GM12872 (cell line): Measurements from ENCODE around the gene SPECC1L.

Source experiments
- CTCF ChIP-seq: IDR thresholded peaks from 3 replicates; pipeline ENCODE4 v1.5.1; 2011; ENCODE audit warnings: low read depth, mild to moderate bottlenecking, low read length, moderate library complexity; ENCODE audit not compliant: insufficient read depth

Gene SPECC1L

DNA sequence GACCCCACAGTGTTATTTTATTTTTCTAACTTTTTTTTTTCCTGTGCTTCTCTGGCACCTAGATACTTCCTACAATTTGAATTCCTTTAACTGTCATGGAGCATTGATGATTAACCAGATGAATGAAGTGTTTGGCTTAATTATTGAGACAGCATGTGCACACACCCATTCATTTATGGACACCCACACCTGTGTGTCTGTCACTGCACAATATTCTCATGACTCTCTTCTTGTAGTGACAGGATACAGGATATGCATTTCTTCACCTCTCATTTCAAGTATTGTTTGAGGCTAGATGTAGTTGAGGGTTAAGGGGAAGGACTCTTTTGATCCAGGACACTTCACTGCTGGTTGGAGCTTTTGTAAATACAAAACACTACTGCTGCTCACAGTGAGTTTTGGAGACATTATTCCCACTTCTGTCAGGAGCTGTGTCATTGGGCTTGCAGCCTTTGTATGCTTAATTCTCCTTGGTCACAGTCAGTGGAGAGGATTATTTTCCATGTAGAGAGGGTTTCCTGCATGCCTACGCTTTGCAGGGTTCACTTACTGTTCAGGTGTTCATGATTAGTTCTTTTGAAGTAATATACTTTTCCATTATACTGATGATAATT is 33.5 kb downstream of the SPECC1L start:
- no peak for TF ChIP-seq CTCF

DNA sequence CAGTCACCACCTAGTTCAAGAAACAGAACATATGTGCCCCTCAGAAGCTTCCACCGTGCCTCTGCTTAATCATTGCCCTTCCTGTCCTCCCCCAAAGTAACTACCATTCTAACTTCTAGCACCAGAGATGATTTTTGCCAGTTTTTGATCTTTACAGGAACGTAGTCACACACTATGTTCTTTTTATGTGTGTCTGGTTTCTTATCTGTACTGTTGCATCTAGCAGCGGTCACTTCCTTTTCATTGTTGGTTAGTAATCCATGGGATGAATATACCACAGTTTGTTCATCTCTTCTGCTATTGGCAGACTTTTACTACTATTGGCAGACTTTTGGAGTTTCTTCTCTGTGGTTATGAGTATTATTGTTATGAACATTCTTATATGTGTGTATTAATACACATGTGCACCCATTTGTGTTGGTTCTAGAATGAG is 34.6 kb downstream of the SPECC1L start:
- no peak for TF ChIP-seq CTCF

DNA sequence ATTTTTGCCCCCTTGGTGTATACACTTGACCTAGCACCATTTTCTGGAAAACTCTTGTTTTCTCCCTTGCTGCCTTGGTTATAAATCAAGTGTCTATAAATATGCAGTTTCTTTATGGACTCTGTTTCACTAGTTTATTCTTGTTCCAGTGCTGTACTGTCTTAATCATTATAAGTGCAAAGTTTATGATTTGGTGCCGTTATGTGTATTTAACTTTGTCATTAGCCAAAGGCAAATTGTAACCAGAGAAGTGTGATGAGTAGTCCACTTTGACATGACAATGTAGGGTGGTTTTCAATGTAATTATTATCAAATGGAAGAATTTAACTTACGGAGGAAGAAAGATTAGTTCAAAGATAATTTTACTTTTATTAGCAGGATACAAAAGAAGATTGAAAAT is 40.3 kb downstream of the SPECC1L start:
- TF ChIP-seq CTCF: no peak

- TF ChIP-seq CTCF: no peak
Observed at GRCh38 chr22:24315367-24315966, 44.8 kb downstream of the SPECC1L start.

- no peak for TF ChIP-seq CTCF
Observed at GRCh38 chr22:24319451-24319850, 48.8 kb downstream of the SPECC1L start.

DNA sequence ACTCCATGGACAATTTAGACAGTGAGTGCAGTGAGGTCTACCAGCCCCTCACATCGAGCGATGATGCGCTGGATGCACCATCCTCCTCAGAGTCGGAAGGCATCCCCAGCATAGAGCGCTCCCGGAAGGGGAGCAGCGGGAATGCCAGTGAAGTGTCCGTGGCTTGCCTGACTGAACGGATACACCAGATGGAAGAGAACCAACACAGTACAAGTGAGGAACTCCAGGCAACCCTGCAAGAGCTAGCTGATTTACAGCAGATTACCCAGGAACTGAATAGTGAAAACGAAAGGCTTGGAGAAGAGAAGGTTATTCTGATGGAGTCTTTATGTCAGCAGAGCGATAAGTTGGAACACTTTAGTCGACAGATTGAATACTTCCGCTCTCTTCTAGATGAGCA is 51.4 kb downstream of the SPECC1L start:
- no peak for TF ChIP-seq CTCF

DNA sequence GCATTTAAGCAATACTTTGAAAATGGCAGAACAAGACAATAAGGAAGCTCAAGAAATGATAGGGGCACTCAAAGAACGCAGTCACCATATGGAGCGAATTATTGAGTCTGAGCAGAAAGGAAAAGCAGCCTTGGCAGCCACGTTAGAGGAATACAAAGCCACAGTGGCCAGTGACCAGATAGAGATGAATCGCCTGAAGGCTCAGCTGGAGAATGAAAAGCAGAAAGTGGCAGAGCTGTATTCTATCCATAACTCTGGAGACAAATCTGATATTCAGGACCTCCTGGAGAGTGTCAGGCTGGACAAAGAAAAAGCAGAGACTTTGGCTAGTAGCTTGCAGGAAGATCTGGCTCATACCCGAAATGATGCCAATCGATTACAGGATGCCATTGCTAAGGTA is 51.9 kb downstream of the SPECC1L start:
- no peak for TF ChIP-seq CTCF
